Measurements from ENCODE around the gene EIF2B4. TPM values are rescaled to one million over a fixed set of nuclear protein-coding genes. Genes with fewer than 3 reads are reported as not detected.
A peak's percentile ranks its signal among the peaks of the same experiment; 100 is the strongest.

Gene EIF2B4
- total and polyA plus RNA-seq, 9 of the 15 experiments (the other 6 are each of a cell fraction or from before 2014, with no cell fraction given): 29.7 to 80.3 (median 58.9) TPM

DNA sequence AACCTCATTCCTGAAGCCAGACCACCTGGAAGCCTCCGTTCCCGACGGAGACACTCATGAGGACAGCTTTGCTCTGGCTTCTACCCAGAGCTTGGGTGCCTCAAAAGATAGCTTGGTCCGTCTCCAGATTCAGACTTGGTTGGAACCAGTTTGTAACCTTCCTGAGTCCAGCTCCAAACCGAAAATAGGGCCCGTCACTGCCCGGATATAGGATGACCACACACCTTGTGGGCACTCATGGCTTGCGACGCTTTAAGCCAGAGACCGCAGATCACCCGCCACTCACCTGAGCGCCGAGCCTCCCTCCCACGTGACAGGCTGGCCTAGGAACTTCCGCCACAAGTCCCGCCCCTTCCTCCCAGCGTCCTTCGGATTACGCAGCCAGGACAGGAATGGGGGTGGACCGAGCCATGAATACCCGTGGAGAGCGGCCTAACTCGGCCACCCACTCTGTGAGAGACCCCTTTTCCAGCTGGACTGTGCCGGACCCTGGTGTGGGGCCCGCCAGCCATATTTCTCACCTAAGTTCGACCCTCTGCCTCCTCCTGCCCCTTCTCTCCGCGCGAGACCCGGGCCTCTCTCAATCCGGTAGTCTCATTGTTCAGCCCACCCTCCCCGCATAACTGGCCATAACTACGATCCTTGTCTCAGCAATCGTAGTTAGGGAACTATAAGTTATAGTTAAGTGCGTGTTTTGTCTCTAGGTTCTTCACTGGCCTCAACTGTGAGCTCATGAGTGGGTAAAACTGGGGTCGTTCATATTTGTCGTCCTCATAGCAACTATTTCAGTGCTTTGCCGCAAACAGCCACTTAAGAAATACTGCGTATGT lies 47.2 kb downstream of the EIF2B4 start, which contains the start of gene MPV17 (continued):
- TF ChIP-seq, protein P1, sequence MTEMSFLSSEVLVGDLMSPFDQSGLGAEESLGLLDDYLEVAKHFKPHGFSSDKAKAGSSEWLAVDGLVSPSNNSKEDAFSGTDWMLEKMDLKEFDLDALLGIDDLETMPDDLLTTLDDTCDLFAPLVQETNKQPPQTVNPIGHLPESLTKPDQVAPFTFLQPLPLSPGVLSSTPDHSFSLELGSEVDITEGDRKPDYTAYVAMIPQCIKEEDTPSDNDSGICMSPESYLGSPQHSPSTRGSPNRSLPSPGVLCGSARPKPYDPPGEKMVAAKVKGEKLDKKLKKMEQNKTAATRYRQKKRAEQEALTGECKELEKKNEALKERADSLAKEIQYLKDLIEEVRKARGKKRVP (CRISPR knock-in tag; IDR thresholded peaks at IDR 0.05): no peak
- TF ChIP-seq DMBX1 (CRISPR knock-in tag; IDR thresholded peaks at IDR 0.05; ENCODE audit: borderline replicate concordance): no peak
- TF ChIP-seq, protein P2, sequence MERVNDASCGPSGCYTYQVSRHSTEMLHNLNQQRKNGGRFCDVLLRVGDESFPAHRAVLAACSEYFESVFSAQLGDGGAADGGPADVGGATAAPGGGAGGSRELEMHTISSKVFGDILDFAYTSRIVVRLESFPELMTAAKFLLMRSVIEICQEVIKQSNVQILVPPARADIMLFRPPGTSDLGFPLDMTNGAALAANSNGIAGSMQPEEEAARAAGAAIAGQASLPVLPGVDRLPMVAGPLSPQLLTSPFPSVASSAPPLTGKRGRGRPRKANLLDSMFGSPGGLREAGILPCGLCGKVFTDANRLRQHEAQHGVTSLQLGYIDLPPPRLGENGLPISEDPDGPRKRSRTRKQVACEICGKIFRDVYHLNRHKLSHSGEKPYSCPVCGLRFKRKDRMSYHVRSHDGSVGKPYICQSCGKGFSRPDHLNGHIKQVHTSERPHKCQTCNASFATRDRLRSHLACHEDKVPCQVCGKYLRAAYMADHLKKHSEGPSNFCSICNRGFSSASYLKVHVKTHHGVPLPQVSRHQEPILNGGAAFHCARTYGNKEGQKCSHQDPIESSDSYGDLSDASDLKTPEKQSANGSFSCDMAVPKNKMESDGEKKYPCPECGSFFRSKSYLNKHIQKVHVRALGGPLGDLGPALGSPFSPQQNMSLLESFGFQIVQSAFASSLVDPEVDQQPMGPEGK (CRISPR knock-in tag; IDR thresholded peaks at IDR 0.05; ENCODE audit: borderline replicate concordance): 0 out of 2 replicates have a peak, but pooled peaks have one; percentile 58
- no peak for TF ChIP-seq SMAD2 (IDR thresholded peaks at IDR 0.05; ENCODE audit: low read depth, low read length)
- TF ChIP-seq, protein P3, sequence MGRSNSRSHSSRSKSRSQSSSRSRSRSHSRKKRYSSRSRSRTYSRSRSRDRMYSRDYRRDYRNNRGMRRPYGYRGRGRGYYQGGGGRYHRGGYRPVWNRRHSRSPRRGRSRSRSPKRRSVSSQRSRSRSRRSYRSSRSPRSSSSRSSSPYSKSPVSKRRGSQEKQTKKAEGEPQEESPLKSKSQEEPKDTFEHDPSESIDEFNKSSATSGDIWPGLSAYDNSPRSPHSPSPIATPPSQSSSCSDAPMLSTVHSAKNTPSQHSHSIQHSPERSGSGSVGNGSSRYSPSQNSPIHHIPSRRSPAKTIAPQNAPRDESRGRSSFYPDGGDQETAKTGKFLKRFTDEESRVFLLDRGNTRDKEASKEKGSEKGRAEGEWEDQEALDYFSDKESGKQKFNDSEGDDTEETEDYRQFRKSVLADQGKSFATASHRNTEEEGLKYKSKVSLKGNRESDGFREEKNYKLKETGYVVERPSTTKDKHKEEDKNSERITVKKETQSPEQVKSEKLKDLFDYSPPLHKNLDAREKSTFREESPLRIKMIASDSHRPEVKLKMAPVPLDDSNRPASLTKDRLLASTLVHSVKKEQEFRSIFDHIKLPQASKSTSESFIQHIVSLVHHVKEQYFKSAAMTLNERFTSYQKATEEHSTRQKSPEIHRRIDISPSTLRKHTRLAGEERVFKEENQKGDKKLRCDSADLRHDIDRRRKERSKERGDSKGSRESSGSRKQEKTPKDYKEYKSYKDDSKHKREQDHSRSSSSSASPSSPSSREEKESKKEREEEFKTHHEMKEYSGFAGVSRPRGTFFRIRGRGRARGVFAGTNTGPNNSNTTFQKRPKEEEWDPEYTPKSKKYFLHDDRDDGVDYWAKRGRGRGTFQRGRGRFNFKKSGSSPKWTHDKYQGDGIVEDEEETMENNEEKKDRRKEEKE (IDR thresholded peaks at IDR 0.05; ENCODE audit: borderline replicate concordance in 1 of 2, control insufficient read depth in 1 of 2, low read depth in 2 of 2, low read length in 1 of 2): no peak
- TF ChIP-seq CC2D1A (IDR thresholded peaks at IDR 0.05): no peak
- TF ChIP-seq KLF13 (tag; IDR thresholded peaks at IDR 0.05; ENCODE audit: borderline replicate concordance, low read depth): no peak
- 0 out of 2 replicates have a peak, but pooled peaks have one; percentile 19 for TF ChIP-seq SMAD4 (CRISPR knock-in tag; conservative IDR thresholded peaks at IDR 0.05)
- peak; percentile 40 for TF ChIP-seq CCNT2 (IDR thresholded peaks at IDR 0.05; ENCODE audit: borderline replicate concordance, extremely low read depth, insufficient read length, low read depth, low read length)
- TF ChIP-seq TEAD4 (IDR thresholded peaks at IDR 0.05; ENCODE audit: low read length): no peak
- no peak for TF ChIP-seq TEAD4 (CRISPR knock-in tag; IDR thresholded peaks at IDR 0.05; ENCODE audit: borderline replicate concordance)
- TF ChIP-seq ZBTB34 (CRISPR knock-in tag; IDR thresholded peaks at IDR 0.05): no peak
- TF ChIP-seq, protein P4, sequence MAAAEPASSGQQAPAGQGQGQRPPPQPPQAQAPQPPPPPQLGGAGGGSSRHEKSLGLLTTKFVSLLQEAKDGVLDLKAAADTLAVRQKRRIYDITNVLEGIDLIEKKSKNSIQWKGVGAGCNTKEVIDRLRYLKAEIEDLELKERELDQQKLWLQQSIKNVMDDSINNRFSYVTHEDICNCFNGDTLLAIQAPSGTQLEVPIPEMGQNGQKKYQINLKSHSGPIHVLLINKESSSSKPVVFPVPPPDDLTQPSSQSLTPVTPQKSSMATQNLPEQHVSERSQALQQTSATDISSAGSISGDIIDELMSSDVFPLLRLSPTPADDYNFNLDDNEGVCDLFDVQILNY (CRISPR knock-in tag; IDR thresholded peaks at IDR 0.05): no peak
- TF ChIP-seq VEZF1 (CRISPR knock-in tag; IDR thresholded peaks at IDR 0.05): peak; percentile 42

Data from K562 (cell line).